Heart left ventricle (tissue), 16 donors: Measurements from ENCODE around the gene ENPP3. TPM values are rescaled to one million over a fixed set of nuclear protein-coding genes. Genes with fewer than 3 reads are reported as not detected.

Experiments
- ATAC-seq, 4 donors: fragments of 200-7000 bp; cut with Tn5 transposase; one replicate each; pipeline ENCODE4 v1.9.1; 2020 to 2022; ENCODE audit warnings: moderate library complexity in 4 of 4, mild to moderate bottlenecking in 3 of 4, moderate number of reproducible peaks in 1 of 4
- DNase-seq, 5 donors: peaks; one replicate each; pipeline ENCODE4 v3.0.0-alpha.2; 2020
- H3K27ac ChIP-seq, 12 donors: fragments of 200-600 bp; sonication (generic) in 4 of 12; one replicate each; pipeline versions ENCODE4 v1.5.0 to v1.8.0; 2016 to 2022; ENCODE audit warnings: mild to moderate bottlenecking in 2 of 12
- H3K27me3 ChIP-seq, 9 donors: fragments of 200-600 bp; sonication (generic) in 2 of 9; one replicate each; pipeline versions ENCODE4 v1.5.1 to v1.8.0; 2016 to 2022; ENCODE audit warnings: mild to moderate bottlenecking in 3 of 9
- H3K36me3 ChIP-seq, 9 donors: fragments of 200-600 bp; sonication (generic) in 2 of 9; one replicate each; pipeline versions ENCODE4 v1.5.0 to v1.8.0; 2018 to 2022; ENCODE audit warnings: mild to moderate bottlenecking in 2 of 9
- H3K4me1 ChIP-seq, 12 donors: fragments of 200-600 bp; sonication (generic) in 4 of 12; one replicate each; pipeline versions ENCODE4 v1.5.0 to v1.8.0; 2016 to 2022; ENCODE audit warnings: mild to moderate bottlenecking in 3 of 12
- H3K4me3 ChIP-seq, 12 donors: fragments of 200-600 bp; sonication (generic) in 4 of 12; one replicate each; pipeline versions ENCODE4 v1.5.0 to v1.8.0; 2017 to 2022; ENCODE audit warnings: mild to moderate bottlenecking in 9 of 12, moderate library complexity in 4 of 12
- H3K9me3 ChIP-seq, 12 donors: fragments of 200-600 bp; sonication (generic) in 4 of 12; one replicate each; pipeline versions ENCODE4 v1.5.0 to v1.8.0; 2016 to 2022; ENCODE audit warnings: mild to moderate bottlenecking in 1 of 12
- POLR2A ChIP-seq, 2 donors: fragments of 450-650 bp; IDR thresholded peaks; one replicate each; pipeline ENCODE4 v1.6.1; 2017; ENCODE audit warnings: antibody characterized with exemption in 2 of 2, mild to moderate bottlenecking in 2 of 2, moderate library complexity in 2 of 2
- WGBS, 4 donors: extraction: QIAGEN DNeasy Blood & Tissue Kit in 2 of 4; methylation state at CpG; one replicate each; pipeline versions ENCODE4 v1.1.5 to v1.1.7; 2013 to 2018; 5-methylcytosine and 5-hydroxymethylcytosine counted together
- intact Hi-C, 10 donors: fragments of 100-400 bp; cut with DNase I; formaldehyde crosslinking; loops; one replicate each; pipeline versions ENCODE4 v1.11.1 to v1.14.2; 2022
- polyA plus RNA-seq, 2 donors: library from polyadenylated mRNA; stranded (reverse); fragments of 200-250 nt; gene quantifications; one replicate each; pipeline ENCODE4 v1.2.3, GENCODE V29; 2013
- total RNA-seq, 9 donors: library from RNA; depleted of rRNA in 2 of 9; stranded (reverse); fragments of >200 nt in 2 of 9; fragmentation: NEBNext Ultra II Directional in 3 of 9; extraction: Animal tissue kit (Norgen Biotek cat#: 25700) in 3 of 9; gene quantifications; one replicate each; pipeline versions ENCODE4 v1.1.0 to v1.2.4, GENCODE V29; 2016 to 2023
- TF ChIP-seq, protein P1 (sequence below), 12 donors: fragments of 200-600 bp; sonication (generic) in 4 of 12; IDR thresholded peaks; one replicate each; pipeline versions ENCODE4 v1.5.0 to v1.8.0; 2018 to 2022; ENCODE audit warnings: antibody characterized with exemption in 12 of 12, mild to moderate bottlenecking in 5 of 12
- donor health status: ischemic (EF 13 %, LVEDD 7.1; RV severe dilation, severe dysfunction).
- donor health status: healthy with polysubstance abuse.
- donor health status: DM: no; HTN: yes; CAD: no.
- donor health status: DM: no; HTN: no; CAD: no.
- donor health status: ischemic (EF 25% LVEDD 6.9; RV normal size, moderate dysfunction).
- donor health status: ischemic (EF 25% LVEDD 5.7; RV mildly dilated, moderate dysfunction).
- donor health status: healthy.
- donor health status: DM: yes; HTN: yes; CAD: no.
- donor health status: ischemic (EF 35%, LVEDD 5.7; RV mildly dilated, moderate dysfunction).
- donor health status: nonischemic (EF 11% LVEDD 7.7; RV severe dilation, severe dysfunction).
- donor health status: DM: yes; HTN: yes; CAD: no.
- donor health status: PGD.
- donor health status: ischemic (EF 29% LVEDD 5.4; RV normal size, mild dysfunction).
- donor health status: nonischemic (EF 23%, LVEDD 6.1; RV moderate dilation, normal function).

ENPP3 gene
- total and polyA plus RNA-seq, 11 donors = 0.07 to 0.72 (median 0.42) TPM; not detected in 2

DNA sequence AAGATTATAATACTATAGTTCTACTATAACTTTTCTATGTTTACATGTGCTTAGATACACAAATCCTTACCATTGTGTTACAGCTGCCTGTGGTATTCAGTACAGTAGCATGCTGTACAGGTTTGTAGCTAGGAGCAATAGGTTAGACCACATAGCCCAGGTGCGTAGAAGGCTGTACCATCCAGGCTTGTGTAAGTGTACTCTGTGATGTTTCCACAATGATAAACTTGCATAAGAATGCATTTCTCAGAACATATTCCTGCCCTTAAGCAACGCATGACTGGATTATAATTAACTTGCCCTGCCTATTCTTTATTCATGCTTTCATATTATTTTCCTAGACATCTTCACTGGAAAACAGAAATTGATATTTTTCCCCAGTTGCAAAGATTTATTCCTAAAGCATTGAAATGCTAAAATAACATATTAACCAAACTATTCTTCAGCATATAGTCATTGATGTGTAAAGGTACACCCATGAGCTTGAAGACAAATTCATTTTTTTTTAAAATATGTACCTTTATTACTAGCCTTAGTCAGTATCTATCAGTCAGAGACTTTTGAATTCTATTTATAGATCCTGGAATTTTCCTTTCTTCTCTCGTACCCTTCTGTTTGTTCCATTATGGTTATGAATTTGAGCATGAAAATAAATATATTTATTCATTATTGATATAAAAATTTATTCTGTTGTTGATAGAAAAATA, 80.9 kb downstream of the ENPP3 start:
- ATAC-seq (no peak), DNase-seq (no peak)
- intact Hi-C loops = no loop called here
- WGBS, 4 donors = 74 to 85% (median 83%) methylated on average over 3 of the region's 3 CpGs
- Histone ChIP-seq H3K9me3 (no peaks in the 10 kb centered on the region), H3K27me3 (no peaks in the 10 kb centered on the region), H3K36me3 (no peaks in the 10 kb centered on the region), H3K27ac (no peak overlapping the region), H3K4me3 (no peak overlapping the region), H3K4me1 (no peaks in the 10 kb centered on the region)
- TF ChIP-seq, protein P1, sequence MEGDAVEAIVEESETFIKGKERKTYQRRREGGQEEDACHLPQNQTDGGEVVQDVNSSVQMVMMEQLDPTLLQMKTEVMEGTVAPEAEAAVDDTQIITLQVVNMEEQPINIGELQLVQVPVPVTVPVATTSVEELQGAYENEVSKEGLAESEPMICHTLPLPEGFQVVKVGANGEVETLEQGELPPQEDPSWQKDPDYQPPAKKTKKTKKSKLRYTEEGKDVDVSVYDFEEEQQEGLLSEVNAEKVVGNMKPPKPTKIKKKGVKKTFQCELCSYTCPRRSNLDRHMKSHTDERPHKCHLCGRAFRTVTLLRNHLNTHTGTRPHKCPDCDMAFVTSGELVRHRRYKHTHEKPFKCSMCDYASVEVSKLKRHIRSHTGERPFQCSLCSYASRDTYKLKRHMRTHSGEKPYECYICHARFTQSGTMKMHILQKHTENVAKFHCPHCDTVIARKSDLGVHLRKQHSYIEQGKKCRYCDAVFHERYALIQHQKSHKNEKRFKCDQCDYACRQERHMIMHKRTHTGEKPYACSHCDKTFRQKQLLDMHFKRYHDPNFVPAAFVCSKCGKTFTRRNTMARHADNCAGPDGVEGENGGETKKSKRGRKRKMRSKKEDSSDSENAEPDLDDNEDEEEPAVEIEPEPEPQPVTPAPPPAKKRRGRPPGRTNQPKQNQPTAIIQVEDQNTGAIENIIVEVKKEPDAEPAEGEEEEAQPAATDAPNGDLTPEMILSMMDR (IDR thresholded peaks at IDR 0.05) = no peak
- TF ChIP-seq POLR2A (IDR thresholded peaks at IDR 0.05) = no peak

DNA sequence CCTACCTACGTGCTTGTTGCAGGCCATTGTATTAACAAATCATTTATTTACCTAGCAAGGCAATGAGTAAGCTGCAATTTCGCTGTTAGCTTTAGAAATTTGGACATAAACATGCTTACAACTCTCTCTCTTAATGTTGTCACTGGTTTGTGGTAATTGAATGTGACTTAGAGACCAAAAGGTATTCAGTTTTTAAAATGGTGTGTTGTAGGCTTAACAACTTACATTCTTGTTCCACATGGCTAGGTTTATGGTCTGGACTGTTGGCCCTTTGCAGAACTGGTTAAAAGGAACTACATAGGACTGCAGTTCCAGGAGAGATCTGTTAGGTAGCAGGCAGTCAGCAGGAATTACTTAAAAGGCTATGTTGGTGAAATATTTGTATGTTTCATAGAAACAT, 84.1 kb downstream of the ENPP3 start:
- DNase-seq (no peak), ATAC-seq (no peak)
- Histone ChIP-seq H3K4me3 (no peak overlapping the region), H3K9me3 (peaks cover 0 to 3% (median 0%) of the 10 kb centered on the region in 12 donors), H3K27ac (no peak overlapping the region), H3K36me3 (no peaks in the 10 kb centered on the region), H3K4me1 (no peaks in the 10 kb centered on the region), H3K27me3 (no peaks in the 10 kb centered on the region)
- TF ChIP-seq, protein P1 (IDR thresholded peaks at IDR 0.05) = no peak
- TF ChIP-seq POLR2A (IDR thresholded peaks at IDR 0.05) = no peak
- WGBS, 4 donors = 71 to 85% (median 82%) methylated on average over 2 of the region's 2 CpGs
- intact Hi-C loops = no loop called here

DNA sequence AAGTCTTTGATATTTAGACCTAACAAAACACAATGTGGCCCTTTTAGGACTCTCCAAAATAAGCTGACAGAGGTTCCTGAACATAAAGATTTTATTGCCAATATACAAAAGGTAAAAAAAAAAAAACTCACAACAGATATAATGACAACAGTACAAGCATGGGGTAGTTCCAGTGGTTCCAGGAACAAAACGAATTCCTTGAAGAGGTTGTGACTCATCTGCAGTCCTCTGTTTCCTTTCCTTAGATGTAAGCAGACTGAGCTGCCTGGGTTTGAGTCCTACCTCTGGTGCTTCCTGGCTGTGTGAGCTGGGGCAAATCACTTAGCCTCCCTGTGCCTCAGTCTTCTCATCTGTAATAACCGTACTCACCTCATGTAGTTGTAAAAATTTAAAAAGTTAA, 87.0 kb downstream of the ENPP3 start:
- DNase-seq = no peak
- TF ChIP-seq, protein P1 (IDR thresholded peaks at IDR 0.05) = no peak
- TF ChIP-seq POLR2A (IDR thresholded peaks at IDR 0.05) = no peak
- no peak for ATAC-seq
- Histone ChIP-seq H3K27ac (no peak overlapping the region), H3K9me3 (peaks cover 0 to 11% (median 1%) of the 10 kb centered on the region in 12 donors), H3K36me3 (no peaks in the 10 kb centered on the region), H3K4me1 (no peaks in the 10 kb centered on the region), H3K4me3 (no peak overlapping the region), H3K27me3 (no peaks in the 10 kb centered on the region)
- 77 to 87% (median 81%) methylated on average over 2 of the region's 2 CpGs for WGBS, 4 donors
- intact Hi-C loops = no loop called here

DNA sequence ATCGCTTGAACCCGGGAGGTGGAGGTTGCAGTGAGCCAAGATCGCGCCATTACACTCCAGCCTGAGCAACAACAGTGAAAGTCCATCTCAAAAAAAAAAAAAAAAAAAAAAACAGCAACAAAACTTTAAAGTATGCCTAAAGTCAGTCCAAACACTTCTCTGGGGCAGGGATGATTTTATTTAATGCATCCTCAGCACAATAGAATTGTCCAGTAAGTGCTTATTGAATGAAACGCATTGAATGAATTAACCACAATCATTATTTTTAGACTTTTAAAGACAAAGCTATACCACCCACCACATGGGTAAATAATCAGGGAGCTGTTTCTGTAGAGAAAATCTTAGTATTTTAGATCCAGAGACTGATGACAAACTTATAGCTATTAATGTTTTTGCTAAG, 90.4 kb downstream of the ENPP3 start:
- Histone ChIP-seq H3K4me3 (no peak overlapping the region), H3K27ac (no peak overlapping the region), H3K9me3 (peaks cover 0 to 11% (median 1%) of the 10 kb centered on the region in 12 donors), H3K27me3 (no peaks in the 10 kb centered on the region), H3K4me1 (no peaks in the 10 kb centered on the region), H3K36me3 (no peaks in the 10 kb centered on the region)
- DNase-seq (no peak), ATAC-seq (no peak)
- intact Hi-C loops = no loop called here
- 85 to 96% (median 93%) methylated on average over 5 of the region's 5 CpGs for WGBS, 4 donors
- TF ChIP-seq, protein P1 (IDR thresholded peaks at IDR 0.05) = no peak
